GM12878 (cell line): Measurements from ENCODE around the gene PPP1R27. TPM values are rescaled to one million over a fixed set of nuclear protein-coding genes. Genes with fewer than 3 reads are reported as not detected.

Source experiments
- ATAC-seq: fragments of 200-7000 bp; cut with Tn5 transposase; 3 replicates; pipeline ENCODE4 v1.9.1; 2020; ENCODE audit warnings: mild to moderate bottlenecking, moderate library complexity
- BruUV-seq: library from RNA; stranded (reverse); fragments of 400-500 nt; replicated peaks from 2 replicates; lab custom pipeline; 2021; lab: Mats Ljungman, UMichigan
- CTCF ChIA-PET: fragments of 300-600 bp; sonication (Branson Sonifier 250); formaldehyde crosslinking; extraction: SDS; loops from one replicate; lab custom pipeline; 2021; ENCODE audit warnings: inconsistent platforms; lab: Yijun Ruan, JAX
- POLR2A ChIA-PET: fragments of 350-600 bp; formaldehyde crosslinking; extraction: SDS; loops from one replicate; lab custom pipeline; 2021; ENCODE audit warnings: inconsistent platforms; lab: Charles Lee
- RAD21 ChIA-PET: fragments of 300-600 bp; sonication (Branson Sonifier 250); formaldehyde crosslinking; loops from one replicate; lab custom pipeline; 2023; ENCODE audit warnings: antibody characterized with exemption; ENCODE audit not compliant: unreplicated experiment; lab: Charles Lee
- SMC1A ChIA-PET: fragments of 300-600 bp; sonication (Branson Sonifier 250); formaldehyde crosslinking; loops from one replicate; lab custom pipeline; 2023; ENCODE audit not compliant: unreplicated experiment, uncharacterized antibody; lab: Charles Lee
- DNase-seq: peaks from one replicate; pipeline ENCODE4 v3.0.0-alpha.2; 2011; ENCODE audit warnings: low read depth, low spot score
- FAIRE-seq: peaks from 3 replicates; lab custom pipeline; 2011; peaks lifted over from hg19 to GRCh38; lab: Jason Lieb, UNC
- H2AFZ ChIP-seq: 2 replicates; pipeline ENCODE4 v1.6.0; 2011; ENCODE audit warnings: low read depth, low read length, control low read depth; ENCODE audit not compliant: control insufficient read depth
- H3K27ac ChIP-seq: 2 replicates; pipeline ENCODE4 v1.5.1; 2011; ENCODE audit warnings: control low read depth; ENCODE audit not compliant: control insufficient read depth, insufficient read depth
- H3K27me3 ChIP-seq, 2 experiments: replicated peaks in 1 of 2; 2 replicates each; pipeline versions ENCODE4 v1.6.0 to v1.6.1; 2011; ENCODE audit warnings: low read length in 1 of 2; ENCODE audit not compliant: control insufficient read depth in 2 of 2, insufficient read depth in 2 of 2
- H3K36me3 ChIP-seq, 2 experiments: 2 replicates each; pipeline ENCODE4 v1.5.1; 2011; ENCODE audit warnings: low read length in 1 of 2; ENCODE audit not compliant: control insufficient read depth in 2 of 2, insufficient read depth in 2 of 2
- H3K4me1 ChIP-seq: 2 replicates; pipeline ENCODE4 v1.6.1; 2011; ENCODE audit warnings: mild to moderate bottlenecking, low read length, moderate library complexity, mixed read lengths; ENCODE audit not compliant: control insufficient read depth, insufficient read depth
- H3K4me2 ChIP-seq: 2 replicates; pipeline ENCODE4 v1.6.0; 2011; ENCODE audit warnings: control low read depth; ENCODE audit not compliant: control insufficient read depth, insufficient read depth
- H3K4me3 ChIP-seq: fragments of 200-600 bp; sonication (generic); 2 replicates; pipeline ENCODE4 v1.5.1; 2016
- H3K79me2 ChIP-seq: 2 replicates; pipeline ENCODE4 v1.6.0; 2011; ENCODE audit warnings: low read length; ENCODE audit not compliant: control insufficient read depth, insufficient read depth
- H3K9ac ChIP-seq: 2 replicates; pipeline ENCODE4 v1.8.0; 2011; ENCODE audit warnings: low read length, control low read depth, mixed read lengths; ENCODE audit not compliant: control insufficient read depth, insufficient read depth
- H3K9me3 ChIP-seq: replicated peaks from 3 replicates; pipeline ENCODE4 v1.5.1; 2011; ENCODE audit warnings: mild to moderate bottlenecking, low read length; ENCODE audit not compliant: control insufficient read depth, insufficient read depth
- H4K20me1 ChIP-seq: 2 replicates; pipeline ENCODE4 v1.6.0; 2011; ENCODE audit not compliant: control insufficient read depth, insufficient read depth
- IKZF2 ChIP-seq, 2 experiments: fragments of 450-650 bp; IDR thresholded peaks; 2 replicates each; pipeline ENCODE4 v1.6.1; 2017; ENCODE audit warnings: mild to moderate bottlenecking in 2 of 2, moderate library complexity in 2 of 2
- SMARCA5 ChIP-seq: fragments of 450-650 bp; IDR thresholded peaks from 2 replicates; pipeline ENCODE4 v1.6.1; 2017; ENCODE audit warnings: mild to moderate bottlenecking
- TCF7 ChIP-seq: IDR thresholded peaks from 2 replicates; pipeline ENCODE4 v1.6.1; 2014; ENCODE audit warnings: antibody characterized with exemption, borderline replicate concordance
- USF2 ChIP-seq: IDR thresholded peaks from 2 replicates; pipeline ENCODE4 v1.6.1; 2011; ENCODE audit warnings: low read depth, low read length, improper control_type of control experiment, borderline replicate concordance
- ZBED1 ChIP-seq: IDR thresholded peaks from 2 replicates; pipeline ENCODE4 v1.6.1; 2016; ENCODE audit warnings: borderline replicate concordance
- ZBTB11 ChIP-seq: fragments of 450-650 bp; formaldehyde crosslinking; IDR thresholded peaks from 2 replicates; pipeline ENCODE4 v1.5.0; 2022; ENCODE audit warnings: mild to moderate bottlenecking, missing genetic modification characterization
- WGBS: methylation state at CpG from one replicate; pipeline ENCODE4 v1.1.6; 2016; ENCODE audit warnings: low lambda C conversion rate; ENCODE audit not compliant: insufficient replicate concordance, insufficient coverage; ENCODE audit errors: missing lambda C conversion rate; 5-methylcytosine and 5-hydroxymethylcytosine counted together
- in situ Hi-C: fragments of 300-500 bp; cut with MboI; formaldehyde crosslinking; loops from 9 replicates; pipeline ENCODE4 v1.14.3; 2018; ENCODE audit warnings: mixed read lengths
- intact Hi-C: fragments of 100-400 bp; cut with micrococcal nuclease; formaldehyde crosslinking; loops from one replicate; pipeline ENCODE4 v1.14.2; 2022; ENCODE audit not compliant: unreplicated experiment
- polyA plus RNA-seq, 11 experiments: library from polyadenylated mRNA; depleted of rRNA in 4 of 11; unstranded in 6 of 11; stranded (reverse) in 5 of 11; fragments of >200 nt; fragmentation: Nextera tagmentation in 4 of 11; fragmentation: Illumina TruSeq in 1 of 11; extraction: Ambion mirVana in 4 of 11; extraction: Trizol in 1 of 11; gene quantifications; 1 replicate in 1 of 11; 2 replicates in 10 of 11; pipeline versions ENCODE4 v1.2.1 to v1.2.3, GENCODE V29; 2011 to 2016; ENCODE audit warnings: inconsistent platforms in 2 of 11, missing spikeins in 2 of 11, low read depth in 1 of 11
- total RNA-seq, 4 experiments: library from RNA; depleted of rRNA in 3 of 4; stranded (reverse); fragments of >200 nt in 3 of 4; fragmentation: Illumina TruSeq in 1 of 4; extraction: Trizol in 1 of 4; gene quantifications; 2 replicates each; pipeline versions ENCODE4 v1.2.1 to v1.2.3, GENCODE V29; 2013 to 2021

Gene PPP1R27
- total and polyA plus RNA-seq, 10 of the 15 experiments (the other 5 are each of a cell fraction or from before 2014, with no cell fraction given), result 0.17 to 1.6 (median 0.49) TPM; not detected in 3

GRCh38 chr17:81812571-81813370, 22.1 kb downstream of the PPP1R27 start:
- no peaks in the 10 kb centered on the region for H3K27me3 ChIP-seq
- FAIRE-seq, result no peak
- SMC1A ChIA-PET, result no interaction called here

More at GRCh38 chr17:81812571-81813370, 22.1 kb downstream of the PPP1R27 start:
- no peak overlapping the region for H3K9ac ChIP-seq
- DNase-seq, result no peak
- H3K36me3 ChIP-seq, result no peaks in the 10 kb centered on the region
- intact Hi-C loops, result no loop called here
- H4K20me1 ChIP-seq, result no peaks in the 10 kb centered on the region
- no TSS peak for BruUV-seq
- CTCF ChIA-PET, result no interaction called here
- TF ChIP-seq ZBTB11, result no peak
- TF ChIP-seq IKZF2 (IDR thresholded peaks at IDR 0.05), result no peak
- TF ChIP-seq USF2, result no peak
- TF ChIP-seq SMARCA5, result no peak
- TF ChIP-seq TCF7, result no peak
- TF ChIP-seq ZBED1, result no peak
- TF ChIP-seq, all 136 proteins: peak for 0
- in situ Hi-C loops, result no loop called here
- no peak overlapping the region for H3K4me2 ChIP-seq
- H2AFZ ChIP-seq, result no peak overlapping the region
- POLR2A ChIA-PET, result no interaction called here
- H3K4me1 ChIP-seq, result no peaks in the 10 kb centered on the region
- no peaks in the 10 kb centered on the region for H3K79me2 ChIP-seq
- H3K9me3 ChIP-seq, result no peaks in the 10 kb centered on the region
- no peak overlapping the region for H3K4me3 ChIP-seq
- H3K27ac ChIP-seq, result no peak overlapping the region
- 49% methylated on average over 35 of the region's 45 CpGs for WGBS
- RAD21 ChIA-PET, result no interaction called here
- no peak for ATAC-seq
